ENCODE measurements around the gene MRPL19.

DNA sequence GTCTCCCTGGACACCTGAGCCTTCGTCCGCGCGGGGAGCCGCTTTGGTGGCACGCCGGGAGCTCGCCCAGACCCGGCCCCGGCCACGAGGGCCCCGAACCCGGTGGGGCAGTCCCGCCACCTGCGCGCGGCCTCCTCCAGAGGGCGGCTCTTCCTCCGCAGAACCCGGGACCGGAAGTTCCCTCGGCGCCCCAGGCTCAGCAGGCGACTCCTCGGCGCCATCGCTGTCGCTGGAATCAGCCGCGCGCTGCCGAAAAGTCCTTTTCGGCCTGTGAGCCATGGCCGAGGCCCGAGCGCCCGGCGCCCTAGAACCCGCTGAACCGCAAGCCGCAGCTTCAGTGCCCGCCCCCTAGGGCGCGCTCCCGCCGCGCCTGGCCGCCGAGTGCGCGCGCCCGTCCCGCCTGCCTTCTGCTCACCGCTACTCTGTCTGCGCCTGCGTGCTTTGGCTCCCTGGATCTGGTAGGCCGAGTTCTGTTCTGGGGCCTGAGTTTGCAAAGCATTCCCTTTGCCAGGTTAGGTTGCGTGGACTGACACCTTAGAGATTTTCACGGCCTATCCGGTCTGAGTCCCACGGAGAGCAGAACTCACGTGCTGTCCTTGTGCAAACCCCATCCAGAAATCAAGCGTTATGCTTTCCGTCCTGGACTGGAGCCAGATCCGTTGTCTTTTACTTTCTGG is 64.1 kb downstream of the MRPL19 start, which contains the start of gene GCFC2:
- no peak for TF ChIP-seq POLR2A (IDR thresholded peaks at IDR 0.05)
- peak in 1 of 3 donors; percentile 13 for TF ChIP-seq CTCF (IDR thresholded peaks at IDR 0.05)

Measured in lower leg skin (tissue), 3 donors.